HEK293T (cell line): ENCODE results near the gene ANKRD63.
A peak's percentile ranks its signal among the peaks of the same experiment; 100 is the strongest.

Experiments
- ARNT ChIP-seq: fragments of 450-650 bp; IDR thresholded peaks from 2 replicates; pipeline ENCODE4 v1.6.1; 2017; ENCODE audit warnings: mild to moderate bottlenecking
- BHLHE40 ChIP-seq: fragments of 450-650 bp; IDR thresholded peaks from 2 replicates; pipeline ENCODE4 v1.6.1; 2016; ENCODE audit warnings: mild to moderate bottlenecking, moderate library complexity, borderline replicate concordance
- FOXA1 ChIP-seq: fragments of 450-650 bp; IDR thresholded peaks from 2 replicates; pipeline ENCODE4 v1.6.1; 2016; ENCODE audit warnings: mild to moderate bottlenecking
- FOXK2 ChIP-seq: fragments of 450-650 bp; IDR thresholded peaks from 2 replicates; pipeline ENCODE4 v1.6.1; 2016; ENCODE audit warnings: mild to moderate bottlenecking
- FOXM1 ChIP-seq: fragments of 450-650 bp; IDR thresholded peaks from 2 replicates; pipeline ENCODE4 v1.6.1; 2017; ENCODE audit warnings: mild to moderate bottlenecking, borderline replicate concordance
- HDGF ChIP-seq: fragments of 450-650 bp; IDR thresholded peaks from 2 replicates; pipeline ENCODE4 v1.6.1; 2017; ENCODE audit warnings: antibody characterized with exemption, borderline replicate concordance
- L3MBTL2 ChIP-seq: fragments of 450-650 bp; conservative IDR thresholded peaks from 2 replicates; pipeline ENCODE4 v1.6.1; 2016; ENCODE audit warnings: mild to moderate bottlenecking
- LEF1 ChIP-seq: fragments of 450-650 bp; IDR thresholded peaks from 2 replicates; pipeline ENCODE4 v1.6.1; 2017; ENCODE audit warnings: mild to moderate bottlenecking, borderline replicate concordance
- NFRKB ChIP-seq: fragments of 450-650 bp; IDR thresholded peaks from 2 replicates; pipeline ENCODE4 v1.6.1; 2016; ENCODE audit warnings: mild to moderate bottlenecking, moderate library complexity
- PKNOX1 ChIP-seq: fragments of 450-650 bp; IDR thresholded peaks from 2 replicates; pipeline ENCODE4 v1.6.1; 2016
- SP1 ChIP-seq: fragments of 450-650 bp; IDR thresholded peaks from 2 replicates; pipeline ENCODE4 v1.6.1; 2017
- SUZ12 ChIP-seq: fragments of 450-650 bp; IDR thresholded peaks from 2 replicates; pipeline ENCODE4 v1.6.1; 2016; ENCODE audit warnings: mild to moderate bottlenecking
- TARDBP ChIP-seq: fragments of 450-650 bp; IDR thresholded peaks from 2 replicates; pipeline ENCODE4 v1.6.1; 2016
- ZNF384 ChIP-seq: fragments of 450-650 bp; IDR thresholded peaks from 2 replicates; pipeline ENCODE4 v1.6.1; 2016

- TF ChIP-seq FOXM1: no peak
- no peak for TF ChIP-seq ARNT
- no peak for TF ChIP-seq SP1
- TF ChIP-seq TARDBP: no peak
- TF ChIP-seq PKNOX1: peak; percentile 41
- TF ChIP-seq FOXK2: no peak
- TF ChIP-seq BHLHE40: no peak
- no peak for TF ChIP-seq SUZ12
- TF ChIP-seq L3MBTL2: no peak
- TF ChIP-seq NFRKB: no peak
- TF ChIP-seq FOXA1: no peak
- TF ChIP-seq LEF1: no peak
- no peak for TF ChIP-seq ZNF384
- TF ChIP-seq HDGF: no peak
Measured at GRCh38 chr15:40320931-40321371, 38.1 kb upstream of the ANKRD63 start.
